GM13976 (cell line): ENCODE measurements around the gene MSRB2.
A peak's percentile ranks its signal among the peaks of the same experiment; 100 is the strongest.

Experiments
- DNase-seq: peaks from one replicate; pipeline ENCODE4 v3.0.0; 2012; ENCODE audit warnings: low spot score
- CTCF ChIP-seq: IDR thresholded peaks from 2 replicates; pipeline ENCODE4 v1.5.1; 2012; ENCODE audit warnings: borderline replicate concordance, mild to moderate bottlenecking; ENCODE audit not compliant: insufficient read depth; ENCODE audit errors: extremely low read depth, missing control alignments, control extremely low read depth
- in situ Hi-C: fragments of 300-500 bp; cut with MboI; formaldehyde crosslinking; loops from one replicate; pipeline ENCODE4 v1.12.0; 2022; ENCODE audit warnings: low sequenced_read_pairs, mixed read lengths, inconsistent platforms; ENCODE audit not compliant: unreplicated experiment

Gene MSRB2

DNA sequence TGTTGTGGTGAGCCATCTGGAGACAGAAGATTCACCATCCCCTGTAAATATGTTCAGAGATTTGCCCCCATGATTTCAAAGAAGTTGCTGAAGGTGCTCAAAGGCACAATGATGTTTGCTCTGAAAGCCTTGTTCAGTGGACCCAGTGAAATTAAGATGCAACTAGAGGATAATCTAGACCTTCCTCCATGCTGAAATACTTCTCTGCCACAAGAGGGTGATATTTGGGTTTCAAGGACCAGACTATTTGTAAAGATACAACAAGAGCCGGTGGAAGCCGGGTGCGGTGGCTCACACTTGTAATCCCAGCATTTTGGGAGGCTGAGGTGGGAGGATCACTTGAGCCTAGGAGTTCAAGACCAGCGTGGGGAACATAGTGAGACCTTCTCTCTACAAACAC is 13.5 kb upstream of the MSRB2 start:
- in situ Hi-C loops: no loop called here
- TF ChIP-seq CTCF: no peak
- no peak for DNase-seq

GRCh38 chr10:23088609-23089008 is 6.8 kb upstream of the MSRB2 start:
- in situ Hi-C loops: no loop called here
- no peak for DNase-seq
- no peak for TF ChIP-seq CTCF

- TF ChIP-seq CTCF: no peak
- in situ Hi-C loops: no loop called here
- DNase-seq: no peak
These were observed 484 bp upstream of the MSRB2 start for GRCh38 chr10:23094786-23095403.

GRCh38 chr10:23095966-23096801 is 805 bp downstream of the MSRB2 start:
- peak; percentile 57 for DNase-seq
- in situ Hi-C loops: no loop called here
- TF ChIP-seq CTCF: no peak

DNA sequence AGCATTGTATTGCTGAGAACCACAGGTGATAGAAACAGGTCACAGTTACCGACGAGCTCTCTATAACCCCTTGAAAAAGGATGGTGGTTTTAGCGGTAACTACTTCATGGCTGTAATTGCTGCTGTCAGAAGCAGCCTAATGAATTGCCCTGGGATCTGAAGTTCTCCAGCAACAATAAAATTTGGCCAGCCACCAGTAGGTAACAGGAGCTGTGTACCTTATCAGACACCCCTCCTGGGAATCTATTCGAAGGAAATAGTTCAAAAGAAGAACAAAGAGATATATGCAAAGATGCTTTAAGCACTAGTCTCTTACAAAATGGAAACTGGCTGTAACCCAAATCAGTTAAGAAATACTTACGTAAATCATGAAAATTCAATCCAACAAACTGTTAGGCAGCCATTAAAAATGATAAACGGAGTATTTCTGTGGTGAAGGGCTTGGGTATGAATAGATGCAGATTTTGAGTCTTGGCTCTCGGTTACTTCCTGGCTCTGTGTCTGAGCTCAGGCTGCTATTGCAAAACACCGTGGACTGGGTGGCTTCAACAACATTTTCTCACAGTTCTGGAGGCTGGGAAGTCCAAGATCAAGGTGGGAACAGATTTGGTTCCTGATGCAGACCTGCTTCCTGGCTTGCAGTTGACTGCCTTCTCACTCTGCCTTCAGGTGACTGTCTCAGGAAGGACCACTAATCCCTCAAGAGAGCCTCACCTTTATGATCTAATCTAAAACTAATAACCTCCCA is 1.6 kb downstream of the MSRB2 start:
- in situ Hi-C loops: no loop called here
- no peak for TF ChIP-seq CTCF
- DNase-seq: no peak

- no peak for TF ChIP-seq CTCF
- in situ Hi-C loops: no loop called here
- no peak for DNase-seq
These were observed 3.7 kb downstream of the MSRB2 start for GRCh38 chr10:23099079-23099478.
